ENCODE results near the gene LAMA1. TPM values are rescaled to one million over a fixed set of nuclear protein-coding genes. Genes with fewer than 3 reads are reported as not detected.

LAMA1 gene
- total and polyA plus RNA-seq, 2 of the 4 experiments (the other 2 are of a cell fraction) = 10.9 to 15.5 TPM

- Histone ChIP-seq H3K27me3 (ENCODE audit: control insufficient read depth, insufficient read depth, low read length) (no peaks in the 10 kb centered on the region), H3K23ac (ENCODE audit: low read depth, low read length) (no peak overlapping the region), H3K4ac (ENCODE audit: low read depth, low read length) (no peak overlapping the region), H3K9me3 (ENCODE audit: control insufficient read depth, insufficient read depth, low read length) (no peaks in the 10 kb centered on the region), H2AFZ (replicated peaks; ENCODE audit: low read length, poor library complexity) (no peak overlapping the region), H2BK20ac (ENCODE audit: low read depth, low read length) (no peak overlapping the region), H2BK5ac (ENCODE audit: low read depth, low read length, poor library complexity, severe bottlenecking) (no peak overlapping the region), H4K91ac (ENCODE audit: insufficient read depth, low read depth, low read length) (no peak overlapping the region), H2BK15ac (ENCODE audit: low read depth, low read length) (no peak overlapping the region), H3K18ac (ENCODE audit: low read depth, low read length) (no peak overlapping the region), H4K20me1 (ENCODE audit: insufficient read depth, low read length) (no peaks in the 10 kb centered on the region), H3K4me1 (ENCODE audit: control insufficient read depth, insufficient read depth, low read length) (no peaks in the 10 kb centered on the region), H3K56ac (ENCODE audit: extremely low read depth, insufficient read depth, low read length) (no peak overlapping the region), H4K5ac (ENCODE audit: low read depth, low read length) (no peak overlapping the region), H3K79me1 (ENCODE audit: low read depth in 1 of 2, low read length in 2 of 2) (no peaks in the 10 kb centered on the region), H3K36me3 (ENCODE audit: control insufficient read depth, insufficient read depth, low read length) (peaks cover 13% of the 10 kb centered on the region), H4K8ac (ENCODE audit: low read depth in 2 of 2, low read length in 2 of 2) (no peak overlapping the region), H2AK5ac (ENCODE audit: low read depth, low read length) (no peak overlapping the region), H3K27ac (ENCODE audit: insufficient read depth, low read length) (no peak overlapping the region), H3K14ac (replicated peaks; ENCODE audit: low read depth, low read length) (no peak overlapping the region), H3K4me3 (ENCODE audit: insufficient read depth, low read depth, low read length) (no peak overlapping the region), H2AK9ac (replicated peaks; ENCODE audit: low read depth, low read length, poor library complexity) (no peak overlapping the region), H3K9me1 (ENCODE audit: insufficient read depth, low read length) (peaks cover 3% of the 10 kb centered on the region; the same call in 1 of the 2 replicates), H3K4me2 (ENCODE audit: low read depth, low read length) (no peak overlapping the region), H3K9ac (ENCODE audit: low read depth, low read length) (no peak overlapping the region), H2BK120ac (ENCODE audit: low read depth, low read length) (no peak overlapping the region)
- intact Hi-C loops (cut with micrococcal nuclease) (no loop called here), dilution Hi-C loops (cut with HindIII; ENCODE audit: low sequenced_read_pairs, unreplicated experiment) (no loop called here), in situ Hi-C loops (cut with MboI; ENCODE audit: low sequenced_read_pairs) (no loop called here)
- DNase-seq = no peak
- TF ChIP-seq CEBPB (IDR thresholded peaks at IDR 0.05; ENCODE audit: low read depth, low read length) = no peak
- no peak for TF ChIP-seq RCOR1 (IDR thresholded peaks at IDR 0.05; ENCODE audit: insufficient replicate concordance, low read length)
- TF ChIP-seq CHD1 (IDR thresholded peaks at IDR 0.05; ENCODE audit: low read depth, low read length) = no peak
- TF ChIP-seq FOS (IDR thresholded peaks at IDR 0.05; ENCODE audit: low read depth, low read length) = no peak
- TF ChIP-seq ELK1 (IDR thresholded peaks at IDR 0.05; ENCODE audit: borderline replicate concordance, low read depth, low read length) = no peak
- no peak for TF ChIP-seq SMC3 (IDR thresholded peaks at IDR 0.05; ENCODE audit: low read depth, low read length)
- TF ChIP-seq MAZ (IDR thresholded peaks at IDR 0.05; ENCODE audit: borderline replicate concordance, low read depth, low read length) = no peak
- TF ChIP-seq RAD21 (IDR thresholded peaks at IDR 0.05; ENCODE audit: low read length) = no peak
- no peak for TF ChIP-seq RFX5 (IDR thresholded peaks at IDR 0.05; ENCODE audit: low read depth, low read length)
- TF ChIP-seq NFE2L2 (IDR thresholded peaks at IDR 0.05; ENCODE audit: low read depth, low read length) = no peak
- TF ChIP-seq BHLHE40 (IDR thresholded peaks at IDR 0.05; ENCODE audit: low read depth, low read length) = no peak
- TF ChIP-seq MXI1 (IDR thresholded peaks at IDR 0.05; ENCODE audit: borderline replicate concordance, low read depth, low read length) = no peak
- no peak for TF ChIP-seq USF2 (IDR thresholded peaks at IDR 0.05; ENCODE audit: low read depth, low read length)
- TF ChIP-seq CTCF (conservative IDR thresholded peaks at IDR 0.05; ENCODE audit: low read depth, low read length) = no peak
- no peak for TF ChIP-seq POLR2A (IDR thresholded peaks at IDR 0.05; ENCODE audit: low read depth, low read length)
- no peak for TF ChIP-seq MAFK (IDR thresholded peaks at IDR 0.05; ENCODE audit: low read depth, low read length)
- ChIA-PET CTCF (no interaction called here), POLR2A (ENCODE audit: unreplicated experiment) (no interaction called here)
- no peak for ATAC-seq (ENCODE audit: low read depth)
- BruUV-seq (replicated peaks) = no TSS peak
- WGBS, 2 experiments (ENCODE audit: extremely low coverage in 2 of 2, insufficient read length in 1 of 2) = 88% methylated on average over 4 of the region's 6 CpGs; no CpG with 5 or more reads in 1 of the 2 experiments
Measured at GRCh38 chr18:6943143-6943542, 174.5 kb downstream of the LAMA1 start.
